ENCODE data around the gene COP1.

COP1 gene

DNA sequence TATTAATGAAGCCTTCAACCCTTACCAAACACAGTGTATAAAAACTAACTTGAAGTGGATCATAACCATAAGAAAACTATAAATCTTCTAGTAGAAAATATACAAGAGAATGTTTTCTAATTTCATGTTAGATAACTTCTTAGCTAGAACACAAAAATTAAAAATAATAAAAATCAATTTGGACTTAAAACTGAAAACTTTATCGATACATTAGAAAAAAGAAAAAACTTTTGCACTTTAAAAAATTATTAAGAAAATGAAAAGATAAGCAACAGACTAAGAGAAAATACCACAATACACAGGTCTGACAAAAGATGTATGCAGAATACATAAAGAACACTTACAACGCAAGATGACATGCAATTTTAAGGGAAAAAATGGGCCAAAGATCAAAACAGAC is 8.7 kb downstream of the COP1 start:
- DNase-seq: no peak

DNA sequence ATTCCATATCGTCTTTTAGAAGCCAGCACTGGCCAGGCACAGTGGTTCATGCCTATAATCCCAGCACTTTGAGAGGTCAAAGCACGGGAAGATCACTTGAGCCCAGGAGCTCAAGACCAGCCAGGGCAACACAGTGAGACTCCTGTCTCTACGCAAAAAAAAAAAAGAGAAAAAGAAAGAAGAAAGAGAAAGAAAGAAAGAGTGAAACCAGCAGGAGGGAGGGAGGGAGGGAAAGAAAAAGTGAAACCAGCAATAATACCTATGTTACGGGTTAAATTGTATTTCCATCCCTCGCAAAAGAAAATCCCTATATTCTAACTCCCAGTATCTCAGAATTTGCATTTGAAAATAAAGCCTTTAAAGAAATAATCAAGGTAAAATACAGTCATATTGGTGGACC is 10.4 kb downstream of the COP1 start:
- DNase-seq: no peak

DNA sequence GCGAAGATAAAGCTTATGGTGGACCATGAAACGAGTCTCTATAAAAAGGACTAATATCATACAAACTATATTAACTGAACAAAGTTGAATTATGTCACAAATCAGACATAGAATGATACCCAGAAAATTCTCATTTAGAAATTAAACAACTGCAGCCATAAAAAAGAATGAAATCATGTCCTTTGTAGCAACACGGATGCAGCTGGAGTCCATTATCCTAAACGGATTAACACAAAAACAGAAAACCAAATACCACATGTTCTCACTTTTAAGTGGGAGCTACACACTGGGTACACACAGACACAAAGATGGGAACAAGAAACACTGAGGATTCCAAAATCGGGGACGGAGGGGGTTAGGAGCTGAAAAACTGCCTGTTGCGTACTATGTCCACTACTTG is 11.5 kb downstream of the COP1 start:
- DNase-seq: no peak

DNA sequence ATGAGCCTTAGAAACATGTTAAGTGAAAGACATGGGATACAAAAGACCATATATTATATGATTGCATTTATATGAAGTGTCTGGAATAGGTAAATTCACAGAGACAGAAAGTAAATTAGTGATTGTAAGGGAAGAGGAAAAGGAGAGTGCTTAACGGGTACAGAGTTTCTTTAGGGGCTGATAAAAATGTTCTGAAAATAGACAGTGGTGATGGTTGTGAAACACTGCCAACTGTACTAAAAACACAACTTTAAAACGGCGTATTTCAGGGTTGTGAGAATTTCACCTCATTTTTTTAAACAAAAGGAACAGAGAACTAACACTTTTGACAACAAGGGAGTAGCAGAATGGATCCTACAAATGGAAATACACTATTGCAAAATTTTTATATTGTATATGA is 13.4 kb downstream of the COP1 start:
- DNase-seq: no peak

DNA sequence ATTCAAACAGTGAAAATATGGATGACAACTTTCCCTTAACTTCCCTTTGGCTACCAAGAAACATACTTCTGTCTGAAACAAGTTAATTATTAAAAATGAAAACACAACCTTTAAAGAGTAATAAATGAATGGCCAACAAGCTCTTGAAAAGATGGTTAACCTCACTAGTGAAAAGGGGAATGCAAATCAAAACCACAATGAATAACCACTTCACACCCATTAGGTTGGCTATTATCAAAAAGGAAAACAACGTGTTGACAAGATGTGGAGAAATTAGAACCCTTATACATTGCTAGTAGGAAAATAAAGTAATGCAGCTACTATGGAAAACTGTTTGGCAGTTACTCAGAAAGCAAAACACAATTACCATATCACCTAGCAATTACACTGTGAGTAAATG is 14.1 kb downstream of the COP1 start:
- DNase-seq: no peak

DNA sequence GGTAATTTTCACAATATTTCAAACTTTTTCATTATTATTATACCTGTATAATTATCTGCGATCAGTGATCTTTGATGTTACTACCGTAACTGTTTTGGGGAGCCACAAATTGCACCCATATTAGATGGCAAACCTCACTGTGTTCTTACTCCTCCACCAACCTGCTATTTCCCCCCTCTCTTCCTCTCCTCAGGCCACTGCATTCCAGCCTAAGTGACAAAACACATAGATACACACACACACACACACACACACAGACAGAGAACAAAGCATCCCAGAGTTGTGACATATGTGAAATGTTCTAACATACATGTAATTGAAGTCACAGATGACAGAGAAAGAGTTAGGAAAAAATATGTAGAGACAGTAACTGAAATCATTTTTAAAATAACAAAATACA is 18.5 kb downstream of the COP1 start:
- no peak for DNase-seq

DNA sequence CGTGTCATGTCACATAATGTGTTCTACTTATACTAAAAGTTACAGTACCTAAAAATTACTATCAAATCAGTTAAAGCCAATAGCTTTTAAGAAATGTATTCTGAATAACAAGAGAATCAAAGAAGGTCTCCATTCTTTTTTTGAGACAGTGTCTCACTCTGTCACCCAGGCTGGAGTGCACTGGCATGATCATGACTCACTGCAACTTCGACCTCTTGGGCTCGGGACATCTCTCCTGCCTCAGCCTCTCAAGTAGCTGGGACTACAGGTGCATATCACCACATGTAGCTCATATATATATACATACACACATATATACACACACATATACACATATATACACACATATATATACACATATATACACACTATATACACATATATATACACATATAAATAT is 20.1 kb downstream of the COP1 start:
- DNase-seq: no peak

DNA sequence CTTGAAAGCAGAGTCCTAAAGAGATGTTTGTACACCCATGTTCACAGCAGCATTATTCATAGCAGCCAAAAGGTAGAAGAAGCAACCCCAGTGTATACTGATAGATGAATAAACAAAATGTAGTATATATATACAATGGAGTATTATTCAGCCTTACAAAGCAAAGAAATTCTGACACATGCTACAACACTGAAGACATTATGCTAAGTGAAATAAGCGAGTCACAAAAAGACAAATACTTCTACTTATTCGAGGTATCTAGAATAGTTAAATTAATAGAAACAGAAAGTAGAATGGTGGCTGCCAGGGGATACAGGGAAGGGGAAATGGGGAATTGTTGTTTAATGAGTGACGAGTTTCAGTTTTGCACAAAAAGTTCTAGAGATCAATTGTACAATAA is 23.5 kb downstream of the COP1 start:
- DNase-seq: no peak

DNA sequence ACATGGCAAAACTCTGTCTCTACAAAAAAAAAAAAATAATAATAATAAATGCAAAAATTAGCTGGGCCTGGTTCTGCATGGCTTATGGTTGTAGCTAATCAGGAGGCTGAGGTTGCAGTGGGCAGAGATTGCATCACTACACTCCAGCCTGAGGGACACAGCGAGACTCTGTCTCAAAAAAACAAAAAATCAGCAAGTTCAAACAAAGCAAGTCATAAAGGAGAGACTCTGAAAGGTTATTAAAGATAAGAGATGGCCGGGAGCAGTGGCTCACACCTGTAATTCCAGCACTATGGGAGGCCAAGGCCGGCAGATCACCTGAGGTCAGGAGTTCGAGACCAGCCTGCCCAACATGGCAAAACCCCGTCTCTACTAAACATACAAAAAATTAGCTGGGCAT is 28.8 kb downstream of the COP1 start:
- no peak for DNase-seq

DNA sequence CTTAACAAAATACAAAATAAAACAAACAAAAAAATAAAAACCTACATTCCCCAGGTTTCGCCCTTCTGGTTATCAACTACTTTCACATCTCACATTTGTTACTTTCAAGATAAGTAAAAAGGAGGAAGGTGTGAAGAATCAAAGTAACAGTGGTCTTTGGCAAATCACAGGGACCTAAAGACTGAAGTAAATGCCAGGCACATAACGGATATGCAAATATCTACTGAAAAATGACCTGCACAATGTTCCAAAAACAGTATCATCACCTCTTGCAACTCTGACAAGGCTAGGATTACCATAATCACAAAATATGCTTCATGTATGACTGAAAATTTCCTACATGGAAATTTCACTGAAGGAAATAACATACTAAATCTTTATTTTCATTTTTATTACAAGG is 29.3 kb downstream of the COP1 start:
- DNase-seq: no peak

DNA sequence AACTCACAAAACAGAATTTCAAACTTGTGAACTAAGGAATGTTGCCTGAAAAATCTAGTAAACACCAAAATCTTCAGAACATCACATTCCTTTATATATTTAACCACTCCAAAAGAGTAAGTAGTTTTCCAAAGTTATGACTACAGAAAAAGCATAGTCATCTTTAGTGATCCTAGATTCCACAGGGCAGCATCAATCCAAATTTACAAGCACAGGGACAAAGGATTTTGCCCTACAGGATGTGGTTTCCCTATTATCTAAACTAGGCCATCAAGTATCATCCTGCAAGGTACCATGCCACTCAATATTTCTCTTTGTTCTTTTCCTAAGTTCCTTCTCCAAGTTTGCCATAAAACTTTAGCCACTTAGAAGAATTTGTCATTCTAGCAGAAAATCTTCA is 33.0 kb downstream of the COP1 start:
- no peak for DNase-seq

DNA sequence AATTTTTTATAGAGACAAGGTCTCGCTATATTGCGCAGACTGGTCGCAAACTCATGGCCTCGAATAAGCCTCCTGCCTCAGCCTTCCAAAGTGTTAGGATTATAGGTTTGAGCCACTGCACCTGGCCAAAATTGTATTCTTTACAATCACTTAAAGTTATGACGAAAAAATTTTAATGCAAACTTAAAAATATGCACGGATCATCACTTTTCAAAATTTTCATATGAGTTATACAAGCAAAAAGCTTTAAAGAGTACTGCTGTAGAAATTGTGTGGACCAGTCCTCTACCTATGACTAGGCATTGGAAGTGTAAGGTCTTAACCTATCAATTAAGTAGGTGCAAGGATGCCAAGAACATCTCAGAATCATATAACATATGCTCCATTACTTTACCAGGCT is 34.9 kb downstream of the COP1 start:
- no peak for DNase-seq

DNA sequence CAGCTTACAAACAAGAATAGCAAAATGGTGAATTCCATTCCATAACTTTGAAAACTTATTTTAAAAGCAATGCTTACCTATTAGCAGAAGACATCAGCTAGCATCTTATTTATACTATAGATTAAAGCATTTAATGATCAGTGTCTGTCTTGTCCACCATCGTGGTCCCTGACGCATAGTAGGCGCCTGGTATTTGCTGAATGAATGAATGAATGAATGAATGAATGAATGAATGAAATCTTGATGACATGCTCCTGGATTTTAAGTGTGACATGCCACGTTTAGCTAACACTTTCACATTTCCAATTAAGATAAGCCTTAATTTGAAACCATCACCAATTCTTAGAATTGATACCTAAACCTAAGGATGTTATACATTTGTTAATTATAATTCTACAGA is 39.9 kb downstream of the COP1 start:
- DNase-seq: no peak

DNA sequence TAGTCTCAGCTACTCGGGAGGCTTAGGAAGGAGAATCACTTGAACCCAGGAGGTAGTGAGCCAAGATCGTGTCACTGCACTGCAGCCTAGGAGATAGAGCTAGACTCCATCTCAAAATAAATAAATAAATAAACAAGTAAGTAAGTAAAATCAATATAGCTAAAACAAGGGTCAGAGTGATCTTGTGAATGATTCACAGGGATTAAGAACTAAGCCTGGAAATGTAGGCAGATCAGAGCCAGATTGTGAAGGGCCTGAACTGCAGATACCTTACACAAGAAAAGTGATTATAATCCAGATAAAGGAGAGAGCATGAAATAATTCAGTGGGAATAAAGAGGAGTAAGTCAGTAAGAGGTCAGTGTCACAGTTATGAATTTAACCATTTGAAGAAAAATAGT is 41.5 kb downstream of the COP1 start:
- no peak for DNase-seq

DNA sequence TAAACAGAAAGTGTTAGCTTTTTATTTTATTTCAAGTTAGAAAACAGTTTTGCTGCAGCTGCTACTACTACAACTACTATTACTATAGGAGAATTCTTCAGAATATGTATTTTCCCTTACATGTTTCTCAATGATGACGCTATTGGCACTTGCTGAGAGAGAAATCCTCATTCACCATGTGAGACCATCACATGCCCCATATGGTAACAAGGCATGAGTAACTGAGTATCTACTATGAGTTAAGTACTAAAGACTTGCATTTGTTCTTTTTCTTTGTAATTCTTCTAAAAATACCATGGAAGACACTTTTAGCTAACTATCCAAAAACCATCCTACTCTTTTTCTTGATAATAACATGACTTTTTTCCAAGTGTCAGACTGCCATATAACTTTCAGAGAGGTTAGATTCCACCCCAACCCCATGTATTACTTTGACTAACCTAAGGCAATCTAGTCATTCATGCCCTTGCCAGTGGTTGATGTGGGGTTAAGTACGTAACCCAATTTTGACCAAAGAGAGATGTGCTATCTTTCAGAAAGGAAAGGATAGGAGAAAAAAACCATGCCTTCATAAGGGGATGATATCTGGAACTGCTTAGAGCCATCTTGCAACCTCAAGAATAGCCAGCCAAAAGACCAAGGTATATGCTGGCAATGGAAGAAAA is 42.9 kb downstream of the COP1 start:
- DNase-seq: no peak

DNA sequence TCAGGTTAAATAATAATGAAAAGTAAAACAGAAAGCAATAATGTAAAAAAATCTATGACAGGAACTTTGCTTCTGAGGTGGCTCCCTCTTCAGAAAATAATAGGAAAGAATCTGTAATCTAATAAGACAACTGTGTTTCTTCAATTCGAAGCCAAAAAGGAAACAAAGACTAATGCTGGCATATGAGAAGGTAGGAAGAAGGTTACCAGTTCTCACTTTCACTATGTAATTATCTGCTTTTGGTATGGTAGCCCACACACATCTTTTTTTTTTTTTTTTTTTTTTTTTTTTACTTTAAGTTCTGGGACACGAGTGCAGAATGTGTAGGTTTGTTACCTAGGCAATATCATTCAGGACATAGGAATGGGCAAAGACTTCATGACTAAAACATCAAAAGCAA is 47.1 kb downstream of the COP1 start:
- no peak for DNase-seq

DNA sequence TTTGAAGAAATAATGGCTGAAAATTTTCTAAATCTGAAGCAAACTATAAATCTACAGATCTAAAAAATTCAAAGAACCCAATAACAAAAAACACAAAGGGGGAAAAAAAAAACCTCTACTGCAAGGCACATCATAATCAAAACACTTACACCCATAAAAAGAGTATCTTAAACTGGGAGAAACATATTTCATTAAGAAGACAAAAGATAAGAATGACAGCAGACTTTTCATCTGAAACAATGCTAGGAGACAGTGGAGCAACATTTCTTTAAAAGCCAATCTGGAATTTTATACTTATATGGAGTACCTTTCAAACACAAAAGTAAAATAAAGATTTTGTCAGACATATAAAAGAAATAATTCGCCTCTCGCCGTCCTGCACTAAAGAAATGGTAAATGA is 49.1 kb downstream of the COP1 start:
- DNase-seq: peak in 1 of 2 experiments; percentile 4

DNA sequence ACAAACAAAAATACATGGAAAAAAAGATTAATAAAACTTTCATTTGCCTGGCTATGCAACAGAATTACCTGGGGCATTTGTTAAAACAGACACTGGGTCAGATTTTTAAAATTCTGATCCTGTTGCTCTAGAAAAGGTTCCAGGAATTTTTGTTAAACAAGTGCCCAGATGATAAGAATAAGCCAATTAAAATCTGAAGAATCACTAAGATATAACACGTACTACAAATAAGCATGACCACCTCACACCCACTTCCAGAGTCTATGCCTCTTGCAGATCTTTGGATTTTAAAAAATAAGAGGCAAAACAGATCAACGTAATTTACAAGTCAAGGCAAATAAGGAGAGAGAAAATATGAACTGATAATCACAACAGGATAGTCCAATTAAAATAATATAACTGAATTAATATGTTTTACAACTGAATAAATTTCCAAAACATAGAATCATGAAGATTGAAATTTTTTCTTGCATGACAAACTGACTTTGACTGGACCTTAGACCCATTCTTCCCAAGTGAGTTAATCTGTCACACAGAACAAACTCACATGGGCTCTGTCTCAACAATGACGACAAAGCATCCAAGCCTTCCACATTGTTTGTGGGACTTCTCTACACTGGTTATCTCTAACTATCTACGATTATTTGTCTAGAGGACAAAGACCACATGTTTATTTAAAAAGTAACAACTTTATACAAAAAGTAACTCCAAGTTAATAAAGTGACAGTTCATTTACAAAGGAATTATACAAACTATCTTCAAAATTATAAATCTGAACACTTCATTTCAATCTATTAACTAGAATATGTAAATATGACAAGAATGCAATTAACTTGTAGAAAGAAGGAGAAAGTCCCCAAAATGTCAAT is 56.9 kb downstream of the COP1 start:
- DNase-seq: no peak

DNA sequence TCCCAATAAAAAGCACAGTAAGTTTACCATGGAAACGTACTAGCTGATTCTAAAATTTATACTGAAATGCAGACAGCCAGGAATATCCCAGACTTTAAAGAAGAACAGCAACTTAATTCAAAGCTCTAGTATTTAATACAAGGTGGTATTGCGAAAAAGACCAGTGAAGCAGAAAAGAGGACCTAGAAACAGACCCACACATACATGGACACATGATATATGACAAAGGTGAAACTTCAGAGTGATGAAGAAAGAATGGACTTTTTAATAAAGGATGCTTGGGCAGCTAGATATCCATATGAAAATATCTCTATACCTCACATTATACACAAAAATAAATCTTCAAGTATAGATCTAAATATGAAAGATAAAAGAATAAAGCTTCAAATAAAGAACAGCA is 62.6 kb downstream of the COP1 start:
- DNase-seq: no peak

DNA sequence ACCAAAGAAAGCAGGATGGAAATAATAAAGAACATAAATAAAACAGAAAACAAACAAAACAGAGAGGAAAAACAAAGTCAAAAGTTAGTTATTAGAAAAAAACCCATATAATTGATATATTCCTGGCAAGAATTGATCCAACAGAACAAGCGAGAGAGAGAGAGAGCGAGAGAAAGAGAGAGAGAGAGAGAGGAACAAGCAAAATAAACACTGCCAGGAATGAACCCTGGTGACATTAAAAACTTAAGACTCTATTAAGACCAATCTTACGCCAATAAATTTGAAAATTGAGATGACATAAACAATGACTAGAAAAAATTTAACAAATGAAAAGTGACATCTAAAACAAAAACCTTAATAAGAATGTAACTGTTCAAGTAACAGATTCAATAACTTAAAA is 64.1 kb downstream of the COP1 start:
- no peak for DNase-seq

DNA sequence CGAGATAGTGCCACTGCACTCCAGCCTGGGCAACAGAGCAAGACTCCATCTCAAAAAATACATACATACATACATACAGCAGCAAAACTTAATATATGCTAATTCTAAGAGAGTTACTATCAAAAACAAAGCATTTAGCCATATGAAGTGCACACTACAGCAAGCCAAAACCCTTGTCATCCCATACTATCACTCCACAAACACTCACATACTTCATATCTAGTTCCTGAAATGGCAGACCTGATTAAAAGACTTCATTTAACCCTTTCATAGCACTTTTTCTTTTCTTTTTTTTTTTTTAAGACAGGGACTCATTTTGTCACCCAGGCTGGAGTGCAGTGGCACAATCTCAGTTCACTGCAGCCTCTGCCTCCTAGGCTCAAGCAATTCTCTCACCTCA is 65.6 kb downstream of the COP1 start:
- DNase-seq: no peak

DNA sequence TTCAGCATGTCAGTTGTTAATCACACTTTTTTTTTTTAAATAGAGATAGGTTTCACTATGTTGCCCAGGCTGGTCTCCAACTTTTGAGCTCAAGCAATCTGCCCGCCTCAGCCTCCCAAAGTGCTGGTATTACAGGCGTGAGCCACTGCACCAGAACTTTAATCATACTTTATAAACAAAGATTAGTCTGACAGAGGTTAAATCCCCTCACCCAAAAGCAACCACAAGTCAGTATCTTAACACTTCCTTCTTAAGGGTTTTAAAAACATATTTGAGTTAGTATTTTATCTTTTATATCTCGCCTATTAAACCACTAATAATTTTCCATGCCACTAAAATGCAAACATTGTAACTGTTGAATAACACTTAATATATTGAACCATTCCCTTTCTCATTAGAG is 70.2 kb downstream of the COP1 start:
- no peak for DNase-seq

DNA sequence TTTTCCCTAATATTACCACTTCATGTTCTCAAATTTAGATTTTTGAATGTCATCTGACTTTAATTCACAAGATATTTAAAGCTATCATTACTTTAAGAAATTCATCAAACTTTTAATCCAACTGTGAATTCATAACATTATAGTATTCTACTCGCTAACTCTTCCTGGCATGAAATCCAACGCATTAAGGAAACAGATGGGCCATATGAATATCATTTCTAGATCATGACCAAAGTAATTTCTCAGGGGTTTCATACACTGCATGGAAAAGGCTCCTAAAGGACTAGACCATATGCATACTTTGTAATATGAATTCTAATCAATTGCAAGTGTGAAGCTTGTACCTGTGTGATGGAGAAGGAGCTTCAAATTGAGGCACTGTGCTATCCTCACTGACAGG is 72.4 kb downstream of the COP1 start:
- DNase-seq: no peak

DNA sequence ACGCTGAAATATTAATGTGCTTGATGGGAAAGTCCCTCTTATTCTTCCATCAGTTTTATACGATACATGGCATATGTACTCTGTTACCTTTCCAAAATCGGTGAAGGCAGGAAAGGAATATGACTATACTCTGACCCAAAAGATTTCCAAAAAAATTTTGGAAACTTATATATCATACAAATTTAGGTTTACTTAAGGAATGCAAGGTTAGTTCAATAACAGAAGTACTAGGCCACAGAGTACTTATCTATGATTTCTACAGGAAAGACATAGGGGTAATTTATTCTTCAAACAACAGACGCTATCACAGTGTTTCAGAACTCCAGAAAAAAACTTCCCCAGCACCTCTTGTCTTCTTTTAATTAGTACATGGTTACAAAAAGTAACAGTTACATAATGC is 84.8 kb downstream of the COP1 start:
- DNase-seq: no peak

DNA sequence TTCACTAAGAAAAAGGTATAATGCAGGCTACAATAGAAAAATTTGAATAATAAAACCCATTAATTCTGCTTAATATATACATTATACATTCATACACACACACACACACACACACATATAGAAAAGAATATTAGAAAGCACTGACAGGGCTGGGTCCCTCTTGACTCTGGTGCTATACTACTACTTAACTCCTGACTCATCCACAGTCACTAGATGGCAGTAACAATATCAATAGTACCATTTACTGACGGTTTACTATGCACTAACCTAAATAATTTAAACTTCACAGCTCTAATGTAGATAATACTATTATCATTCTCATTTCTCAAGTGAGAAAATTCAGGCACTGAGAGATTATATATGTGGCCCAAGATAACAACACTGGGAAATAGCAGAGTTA is 87.5 kb downstream of the COP1 start:
- peak; percentile 61 to 77 for DNase-seq

All from Kasumi-1 (cell line).